Astrocyte (in vitro differentiated cells and primary cell): ENCODE results near the gene FKBP1B. TPM values are rescaled to one million over a fixed set of nuclear protein-coding genes. Genes with fewer than 3 reads are reported as not detected.

Experiments
- DNase-seq: peaks from one replicate; pipeline ENCODE4 v3.0.0-alpha.2; 2010; ENCODE audit warnings: low read depth
- FAIRE-seq: peaks from 2 replicates; lab custom pipeline; 2011; peaks lifted over from hg19 to GRCh38; lab: Jason Lieb, UNC
- H2AFZ ChIP-seq: 2 replicates; pipeline ENCODE4 v1.6.0; 2012; ENCODE audit warnings: low read depth, low read length, inconsistent platforms
- H3K27ac ChIP-seq: 2 replicates; pipeline ENCODE4 v1.5.1; 2011; ENCODE audit warnings: low read depth, low read length, inconsistent platforms
- H3K27me3 ChIP-seq: 2 replicates; pipeline ENCODE4 v1.6.0; 2011; ENCODE audit warnings: low read length, inconsistent platforms; ENCODE audit not compliant: insufficient read depth
- H3K36me3 ChIP-seq: 2 replicates; pipeline ENCODE4 v1.5.1; 2011; ENCODE audit warnings: low read length, inconsistent platforms; ENCODE audit not compliant: insufficient read depth
- H3K4me1 ChIP-seq: 2 replicates; pipeline ENCODE4 v1.5.1; 2011; ENCODE audit warnings: low read length, inconsistent platforms; ENCODE audit not compliant: insufficient read depth
- H3K4me2 ChIP-seq: 2 replicates; pipeline ENCODE4 v1.6.0; 2012; ENCODE audit warnings: low read length, inconsistent platforms
- H3K4me3 ChIP-seq: 2 replicates; pipeline ENCODE4 v1.5.1; 2011; ENCODE audit warnings: low read depth, mild to moderate bottlenecking, low read length, inconsistent platforms; ENCODE audit not compliant: insufficient read depth
- H3K79me2 ChIP-seq: 2 replicates; pipeline ENCODE4 v1.6.0; 2012; ENCODE audit warnings: mild to moderate bottlenecking, low read length, inconsistent platforms; ENCODE audit not compliant: insufficient read depth
- H3K9ac ChIP-seq: 2 replicates; pipeline ENCODE4 v1.6.0; 2012; ENCODE audit warnings: mild to moderate bottlenecking, low read length, inconsistent platforms
- H3K9me3 ChIP-seq: 2 replicates; pipeline ENCODE4 v1.5.1; 2012; ENCODE audit warnings: low read depth, mild to moderate bottlenecking, low read length, inconsistent platforms; ENCODE audit not compliant: insufficient read depth
- H4K20me1 ChIP-seq: 2 replicates; pipeline ENCODE4 v1.6.0; 2012; ENCODE audit warnings: low read length, inconsistent platforms; ENCODE audit not compliant: insufficient read depth
- H3K27ac Mint-ChIP-seq: one replicate; pipeline ENCODE4 v1.8.0; 2021; ENCODE audit warnings: mild to moderate bottlenecking, mixed read lengths; ENCODE audit not compliant: unreplicated experiment
- H3K27me3 Mint-ChIP-seq: one replicate; pipeline ENCODE4 v1.8.0; 2021; ENCODE audit warnings: low read depth, mixed read lengths; ENCODE audit not compliant: unreplicated experiment
- H3K36me3 Mint-ChIP-seq: one replicate; pipeline ENCODE4 v1.8.0; 2021; ENCODE audit warnings: low read depth, mixed read lengths; ENCODE audit not compliant: unreplicated experiment
- H3K4me1 Mint-ChIP-seq: one replicate; pipeline ENCODE4 v1.8.0; 2021; ENCODE audit warnings: low read depth, mixed read lengths; ENCODE audit not compliant: unreplicated experiment
- H3K4me3 Mint-ChIP-seq: one replicate; pipeline ENCODE4 v1.8.0; 2021; ENCODE audit warnings: mild to moderate bottlenecking, moderate library complexity, mixed read lengths; ENCODE audit not compliant: unreplicated experiment
- H3K9me3 Mint-ChIP-seq: one replicate; pipeline ENCODE4 v1.8.0; 2021; ENCODE audit warnings: mild to moderate bottlenecking, mixed read lengths; ENCODE audit not compliant: unreplicated experiment
- CTCF ChIP-seq: IDR thresholded peaks from 2 replicates; pipeline ENCODE4 v1.5.1; 2011; ENCODE audit warnings: low read depth, mild to moderate bottlenecking, inconsistent platforms, low read length, moderate library complexity; ENCODE audit not compliant: insufficient read depth
- EZH2 ChIP-seq: IDR thresholded peaks from 2 replicates; pipeline ENCODE4 v1.6.1; 2012; ENCODE audit warnings: mild to moderate bottlenecking, low read length, inconsistent platforms; ENCODE audit not compliant: insufficient read depth
- total RNA-seq: library from RNA; stranded (reverse); gene quantifications from 2 replicates; pipeline ENCODE4 v1.2.1, GENCODE V29; 2021

The FKBP1B gene
- total RNA-seq, 1 donor from 2014 or later, result 19.4 TPM

GRCh38 chr2:24019729-24020128 is 29.8 kb upstream of the FKBP1B start:
- H3K36me3 ChIP-seq, result peaks cover 2% of the 10 kb centered on the region
- H3K27ac Mint-ChIP-seq, result no peak overlapping the region
- no peak overlapping the region for H3K4me3 Mint-ChIP-seq
- H3K4me1 Mint-ChIP-seq, result peaks cover 11% of the 10 kb centered on the region
- H3K9me3 Mint-ChIP-seq, result no peaks in the 10 kb centered on the region
- no peaks in the 10 kb centered on the region for H3K79me2 ChIP-seq
- no peaks in the 10 kb centered on the region for H3K27me3 ChIP-seq
- no peak for FAIRE-seq
- no peaks in the 10 kb centered on the region for H4K20me1 ChIP-seq
- H3K4me3 ChIP-seq, result no peak overlapping the region
- no peak for TF ChIP-seq EZH2
- TF ChIP-seq CTCF, result no peak
- DNase-seq, result no peak
- no peaks in the 10 kb centered on the region for H3K27me3 Mint-ChIP-seq
- no peaks in the 10 kb centered on the region for H3K9me3 ChIP-seq
- H3K27ac ChIP-seq, result no peak overlapping the region
- H3K36me3 Mint-ChIP-seq, result peaks cover 3% of the 10 kb centered on the region
- H3K4me1 ChIP-seq, result peaks cover 16% of the 10 kb centered on the region
- H3K9ac ChIP-seq, result no peak overlapping the region
- no peak overlapping the region for H2AFZ ChIP-seq
- H3K4me2 ChIP-seq, result no peak overlapping the region

- no peak overlapping the region for H3K4me3 ChIP-seq
- no peak overlapping the region for H3K27ac Mint-ChIP-seq
- H3K9ac ChIP-seq, result no peak overlapping the region
- DNase-seq (no peak), FAIRE-seq (no peak)
- no peak overlapping the region for H2AFZ ChIP-seq
- TF ChIP-seq EZH2 (no peak), CTCF (no peak)
- no peaks in the 10 kb centered on the region for H3K9me3 Mint-ChIP-seq
- no peaks in the 10 kb centered on the region for H3K27me3 ChIP-seq
- peaks cover 11% of the 10 kb centered on the region for H3K4me1 Mint-ChIP-seq
- H3K27ac ChIP-seq, result no peak overlapping the region
- peaks cover 2% of the 10 kb centered on the region for H3K36me3 ChIP-seq
- H3K9me3 ChIP-seq, result no peaks in the 10 kb centered on the region
- H3K4me2 ChIP-seq, result no peak overlapping the region
- H3K79me2 ChIP-seq, result no peaks in the 10 kb centered on the region
- H3K4me1 ChIP-seq, result peaks cover 13% of the 10 kb centered on the region
- H3K36me3 Mint-ChIP-seq, result peaks cover 7% of the 10 kb centered on the region
- no peaks in the 10 kb centered on the region for H4K20me1 ChIP-seq
- no peak overlapping the region for H3K4me3 Mint-ChIP-seq
- H3K27me3 Mint-ChIP-seq, result no peaks in the 10 kb centered on the region
These were observed 29.3 kb upstream of the FKBP1B start for GRCh38 chr2:24020244-24020643.

GRCh38 chr2:24021122-24021998 is 28.2 kb upstream of the FKBP1B start:
- Histone ChIP-seq H2AFZ (no peak overlapping the region), H3K79me2 (no peaks in the 10 kb centered on the region), H3K9me3 (no peaks in the 10 kb centered on the region), H3K27me3 (no peaks in the 10 kb centered on the region), H3K27ac (no peak overlapping the region), H3K4me2 (no peak overlapping the region), H3K4me3 (no peak overlapping the region), H3K9ac (no peak overlapping the region), H4K20me1 (no peaks in the 10 kb centered on the region), H3K4me1 (peaks cover 2% of the 10 kb centered on the region), H3K36me3 (peaks cover 2% of the 10 kb centered on the region)
- peaks cover 10% of the 10 kb centered on the region for H3K36me3 Mint-ChIP-seq
- H3K4me1 Mint-ChIP-seq, result peaks cover 4% of the 10 kb centered on the region
- H3K27ac Mint-ChIP-seq, result peak overlapping the region; percentile 24
- H3K4me3 Mint-ChIP-seq, result no peak overlapping the region
- H3K9me3 Mint-ChIP-seq, result no peaks in the 10 kb centered on the region
- no peaks in the 10 kb centered on the region for H3K27me3 Mint-ChIP-seq
- DNase-seq, result no peak
- no peak for FAIRE-seq
- no peak for TF ChIP-seq CTCF
- TF ChIP-seq EZH2, result no peak
